GM12878 (cell line): ENCODE data around the gene ASXL2. TPM values are rescaled to one million over a fixed set of nuclear protein-coding genes. Genes with fewer than 3 reads are reported as not detected.
A peak's percentile ranks its signal among the peaks of the same experiment; 100 is the strongest.

ENCODE experiments used
- ATAC-seq: fragments of 200-7000 bp; cut with Tn5 transposase; 3 replicates; pipeline ENCODE4 v1.9.1; 2020; ENCODE audit warnings: mild to moderate bottlenecking, moderate library complexity
- BruUV-seq: library from RNA; stranded (reverse); fragments of 400-500 nt; replicated peaks from 2 replicates; lab custom pipeline; 2021; lab: Mats Ljungman, UMichigan
- CTCF ChIA-PET: fragments of 300-600 bp; sonication (Branson Sonifier 250); formaldehyde crosslinking; extraction: SDS; loops from one replicate; lab custom pipeline; 2021; ENCODE audit warnings: inconsistent platforms; lab: Yijun Ruan, JAX
- POLR2A ChIA-PET: fragments of 350-600 bp; formaldehyde crosslinking; extraction: SDS; loops from one replicate; lab custom pipeline; 2021; ENCODE audit warnings: inconsistent platforms; lab: Charles Lee
- RAD21 ChIA-PET: fragments of 300-600 bp; sonication (Branson Sonifier 250); formaldehyde crosslinking; loops from one replicate; lab custom pipeline; 2023; ENCODE audit warnings: antibody characterized with exemption; ENCODE audit not compliant: unreplicated experiment; lab: Charles Lee
- SMC1A ChIA-PET: fragments of 300-600 bp; sonication (Branson Sonifier 250); formaldehyde crosslinking; loops from one replicate; lab custom pipeline; 2023; ENCODE audit not compliant: unreplicated experiment, uncharacterized antibody; lab: Charles Lee
- DNase-seq: peaks from one replicate; pipeline ENCODE4 v3.0.0-alpha.2; 2011; ENCODE audit warnings: low read depth, low spot score
- FAIRE-seq: peaks from 3 replicates; lab custom pipeline; 2011; peaks lifted over from hg19 to GRCh38; lab: Jason Lieb, UNC
- H2AFZ ChIP-seq: 2 replicates; pipeline ENCODE4 v1.6.0; 2011; ENCODE audit warnings: low read depth, low read length, control low read depth; ENCODE audit not compliant: control insufficient read depth
- H3K27ac ChIP-seq: 2 replicates; pipeline ENCODE4 v1.5.1; 2011; ENCODE audit warnings: control low read depth; ENCODE audit not compliant: control insufficient read depth, insufficient read depth
- H3K27me3 ChIP-seq, 2 experiments: replicated peaks in 1 of 2; 2 replicates each; pipeline versions ENCODE4 v1.6.0 to v1.6.1; 2011; ENCODE audit warnings: low read length in 1 of 2; ENCODE audit not compliant: control insufficient read depth in 2 of 2, insufficient read depth in 2 of 2
- H3K36me3 ChIP-seq, 2 experiments: 2 replicates each; pipeline ENCODE4 v1.5.1; 2011; ENCODE audit warnings: low read length in 1 of 2; ENCODE audit not compliant: control insufficient read depth in 2 of 2, insufficient read depth in 2 of 2
- H3K4me1 ChIP-seq: 2 replicates; pipeline ENCODE4 v1.6.1; 2011; ENCODE audit warnings: mild to moderate bottlenecking, low read length, moderate library complexity, mixed read lengths; ENCODE audit not compliant: control insufficient read depth, insufficient read depth
- H3K4me2 ChIP-seq: 2 replicates; pipeline ENCODE4 v1.6.0; 2011; ENCODE audit warnings: control low read depth; ENCODE audit not compliant: control insufficient read depth, insufficient read depth
- H3K4me3 ChIP-seq: fragments of 200-600 bp; sonication (generic); 2 replicates; pipeline ENCODE4 v1.5.1; 2016
- H3K79me2 ChIP-seq: 2 replicates; pipeline ENCODE4 v1.6.0; 2011; ENCODE audit warnings: low read length; ENCODE audit not compliant: control insufficient read depth, insufficient read depth
- H3K9ac ChIP-seq: 2 replicates; pipeline ENCODE4 v1.8.0; 2011; ENCODE audit warnings: low read length, control low read depth, mixed read lengths; ENCODE audit not compliant: control insufficient read depth, insufficient read depth
- H3K9me3 ChIP-seq: replicated peaks from 3 replicates; pipeline ENCODE4 v1.5.1; 2011; ENCODE audit warnings: mild to moderate bottlenecking, low read length; ENCODE audit not compliant: control insufficient read depth, insufficient read depth
- H4K20me1 ChIP-seq: 2 replicates; pipeline ENCODE4 v1.6.0; 2011; ENCODE audit not compliant: control insufficient read depth, insufficient read depth
- BACH1 ChIP-seq: fragments of 450-650 bp; IDR thresholded peaks from 2 replicates; pipeline ENCODE4 v1.6.1; 2017; ENCODE audit warnings: mild to moderate bottlenecking, borderline replicate concordance
- CBFB ChIP-seq: IDR thresholded peaks from 2 replicates; pipeline ENCODE4 v1.6.1; 2016; ENCODE audit warnings: antibody characterized with exemption, low read depth
- FOS ChIP-seq: IDR thresholded peaks from 3 replicates; pipeline ENCODE4 v1.6.1; 2011; ENCODE audit warnings: borderline replicate concordance; ENCODE audit not compliant: insufficient read length; ENCODE audit errors: extremely low read depth
- HDAC2 ChIP-seq: fragments of 200-600 bp; sonication (generic); IDR thresholded peaks from 2 replicates; pipeline ENCODE4 v1.6.1; 2017
- IRF4 ChIP-seq: IDR thresholded peaks from 2 replicates; pipeline ENCODE4 v1.6.1; 2011; ENCODE audit warnings: low read depth, low read length
- JUND ChIP-seq: IDR thresholded peaks from 2 replicates; pipeline ENCODE4 v1.6.1; 2012; ENCODE audit warnings: low read depth, mild to moderate bottlenecking, low read length, improper control_type of control experiment, moderate library complexity
- KAT2A ChIP-seq: conservative IDR thresholded peaks from 2 replicates; pipeline ENCODE4 v1.6.1; 2011; ENCODE audit warnings: low read depth, low read length; ENCODE audit not compliant: control insufficient read depth
- NFIC ChIP-seq: IDR thresholded peaks from 2 replicates; pipeline ENCODE4 v1.6.1; 2012; ENCODE audit warnings: low read depth, mild to moderate bottlenecking, inconsistent platforms, low read length, moderate library complexity
- NFXL1 ChIP-seq: fragments of 450-650 bp; IDR thresholded peaks from 2 replicates; pipeline ENCODE4 v1.6.1; 2017; ENCODE audit warnings: antibody characterized with exemption, mild to moderate bottlenecking, borderline replicate concordance
- NRF1 ChIP-seq: conservative IDR thresholded peaks from 2 replicates; pipeline ENCODE4 v1.6.1; 2011; ENCODE audit warnings: mild to moderate bottlenecking, low read depth, low read length, improper control_type of control experiment
- RAD21 ChIP-seq: IDR thresholded peaks from 2 replicates; pipeline ENCODE4 v1.6.1; 2011; ENCODE audit warnings: mild to moderate bottlenecking, low read depth, low read length, moderate library complexity; ENCODE audit not compliant: insufficient read depth
- SPI1 ChIP-seq: IDR thresholded peaks from 2 replicates; pipeline ENCODE4 v1.6.1; 2011; ENCODE audit warnings: low read depth, mild to moderate bottlenecking, low read length, moderate library complexity, borderline replicate concordance; ENCODE audit not compliant: insufficient read depth
- ZBED1 ChIP-seq: IDR thresholded peaks from 2 replicates; pipeline ENCODE4 v1.6.1; 2016; ENCODE audit warnings: borderline replicate concordance
- ZBTB33 ChIP-seq: fragments of 450-650 bp; IDR thresholded peaks from 2 replicates; pipeline ENCODE4 v1.6.1; 2017; ENCODE audit warnings: mild to moderate bottlenecking
- ZNF384 ChIP-seq: IDR thresholded peaks from 2 replicates; pipeline ENCODE4 v1.6.1; 2012; ENCODE audit warnings: low read depth, mild to moderate bottlenecking, low read length, improper control_type of control experiment, borderline replicate concordance
- WGBS: methylation state at CpG from one replicate; pipeline ENCODE4 v1.1.6; 2016; ENCODE audit warnings: low lambda C conversion rate; ENCODE audit not compliant: insufficient replicate concordance, insufficient coverage; ENCODE audit errors: missing lambda C conversion rate; 5-methylcytosine and 5-hydroxymethylcytosine counted together
- in situ Hi-C: fragments of 300-500 bp; cut with MboI; formaldehyde crosslinking; loops from 9 replicates; pipeline ENCODE4 v1.14.3; 2018; ENCODE audit warnings: mixed read lengths
- intact Hi-C: fragments of 100-400 bp; cut with micrococcal nuclease; formaldehyde crosslinking; loops from one replicate; pipeline ENCODE4 v1.14.2; 2022; ENCODE audit not compliant: unreplicated experiment
- polyA plus RNA-seq, 11 experiments: library from polyadenylated mRNA; depleted of rRNA in 4 of 11; unstranded in 6 of 11; stranded (reverse) in 5 of 11; fragments of >200 nt; fragmentation: Nextera tagmentation in 4 of 11; fragmentation: Illumina TruSeq in 1 of 11; extraction: Ambion mirVana in 4 of 11; extraction: Trizol in 1 of 11; gene quantifications; 1 replicate in 1 of 11; 2 replicates in 10 of 11; pipeline versions ENCODE4 v1.2.1 to v1.2.3, GENCODE V29; 2011 to 2016; ENCODE audit warnings: inconsistent platforms in 2 of 11, missing spikeins in 2 of 11, low read depth in 1 of 11
- total RNA-seq, 4 experiments: library from RNA; depleted of rRNA in 3 of 4; stranded (reverse); fragments of >200 nt in 3 of 4; fragmentation: Illumina TruSeq in 1 of 4; extraction: Trizol in 1 of 4; gene quantifications; 2 replicates each; pipeline versions ENCODE4 v1.2.1 to v1.2.3, GENCODE V29; 2013 to 2021
- TF ChIP-seq, protein P1 (sequence below): fragments of 450-650 bp; IDR thresholded peaks from 2 replicates; pipeline ENCODE4 v1.6.1; 2018; ENCODE audit warnings: mild to moderate bottlenecking, low read depth, moderate library complexity; ENCODE audit not compliant: partially characterized antibody
- TF ChIP-seq, protein P2 (sequence below): fragments of 450-650 bp; IDR thresholded peaks from 2 replicates; pipeline ENCODE4 v1.6.1; 2017; ENCODE audit warnings: mild to moderate bottlenecking, moderate library complexity

The ASXL2 gene
- total and polyA plus RNA-seq, 10 of the 15 experiments (the other 5 are each of a cell fraction or from before 2014, with no cell fraction given) = 1.3 to 17.7 (median 5.5) TPM

DNA sequence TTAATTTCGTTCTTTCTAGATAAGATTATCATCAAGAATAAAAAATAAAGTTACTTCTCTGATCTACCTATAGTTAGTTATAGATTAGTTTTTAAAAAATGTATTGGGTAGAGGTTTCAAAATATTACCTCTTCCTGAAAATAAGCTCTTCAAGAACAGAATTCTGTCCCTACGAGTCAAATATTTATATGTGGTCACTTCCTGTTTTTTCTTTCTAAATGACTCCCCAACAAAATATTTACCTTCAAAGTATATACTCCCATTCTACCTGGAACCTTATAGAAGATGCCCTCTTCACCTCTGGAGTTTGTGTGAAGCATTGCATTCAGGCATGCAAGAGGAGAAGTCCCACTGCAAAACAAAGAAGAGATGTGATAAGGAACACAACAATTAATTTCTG lies 72.3 kb downstream of the ASXL2 start:
- Histone ChIP-seq H3K9me3 (no peaks in the 10 kb centered on the region), H4K20me1 (no peaks in the 10 kb centered on the region; the same call in 1 of the 2 replicates), H3K79me2 (no peaks in the 10 kb centered on the region), H3K27me3 (no peaks in the 10 kb centered on the region), H3K4me2 (0 out of 2 replicates have a peak overlapping the region, but pooled peaks have one; percentile 33), H3K4me3 (no peak overlapping the region), H3K36me3 (peaks cover 5 to 12% of the 10 kb centered on the region in 2 experiments), H3K9ac (no peak overlapping the region), H3K27ac (no peak overlapping the region), H3K4me1 (no peaks in the 10 kb centered on the region), H2AFZ (no peak overlapping the region)
- RAD21 ChIA-PET = no interaction called here
- SMC1A ChIA-PET = interaction anchor here (1.7 to 3.0 kb wide), 2 partner anchors 11 to 16 kb away, joined by 5 to 21 read pairs; no protein-coding TSS in a partner anchor
- no peak for DNase-seq
- in situ Hi-C loops (no loop called here), intact Hi-C loops (no loop called here)
- 19% methylated on average over 2 of the region's 2 CpGs for WGBS
- ATAC-seq = peak; percentile 40; the same call in 2 of the 3 replicates
- no peak for FAIRE-seq
- CTCF ChIA-PET = no interaction called here
- no TSS peak for BruUV-seq
- POLR2A ChIA-PET = no interaction called here
- TF ChIP-seq ZBTB33 (no peak), HDAC2 (no peak), SPI1 (peak; percentile 65), NFIC (peak; percentile 19; the same call in 1 of the 2 replicates), NFXL1 (no peak), JUND (no peak), KAT2A (no peak), BACH1 (no peak), RAD21 (no peak), NRF1 (no peak), IRF4 (no peak), ZNF384 (no peak), FOS (no peak), ZBED1 (no peak), CBFB (no peak)
- TF ChIP-seq, protein P1, sequence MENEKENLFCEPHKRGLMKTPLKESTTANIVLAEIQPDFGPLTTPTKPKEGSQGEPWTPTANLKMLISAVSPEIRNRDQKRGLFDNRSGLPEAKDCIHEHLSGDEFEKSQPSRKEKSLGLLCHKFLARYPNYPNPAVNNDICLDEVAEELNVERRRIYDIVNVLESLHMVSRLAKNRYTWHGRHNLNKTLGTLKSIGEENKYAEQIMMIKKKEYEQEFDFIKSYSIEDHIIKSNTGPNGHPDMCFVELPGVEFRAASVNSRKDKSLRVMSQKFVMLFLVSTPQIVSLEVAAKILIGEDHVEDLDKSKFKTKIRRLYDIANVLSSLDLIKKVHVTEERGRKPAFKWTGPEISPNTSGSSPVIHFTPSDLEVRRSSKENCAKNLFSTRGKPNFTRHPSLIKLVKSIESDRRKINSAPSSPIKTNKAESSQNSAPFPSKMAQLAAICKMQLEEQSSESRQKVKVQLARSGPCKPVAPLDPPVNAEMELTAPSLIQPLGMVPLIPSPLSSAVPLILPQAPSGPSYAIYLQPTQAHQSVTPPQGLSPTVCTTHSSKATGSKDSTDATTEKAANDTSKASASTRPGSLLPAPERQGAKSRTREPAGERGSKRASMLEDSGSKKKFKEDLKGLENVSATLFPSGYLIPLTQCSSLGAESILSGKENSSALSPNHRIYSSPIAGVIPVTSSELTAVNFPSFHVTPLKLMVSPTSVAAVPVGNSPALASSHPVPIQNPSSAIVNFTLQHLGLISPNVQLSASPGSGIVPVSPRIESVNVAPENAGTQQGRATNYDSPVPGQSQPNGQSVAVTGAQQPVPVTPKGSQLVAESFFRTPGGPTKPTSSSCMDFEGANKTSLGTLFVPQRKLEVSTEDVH = no peak
- TF ChIP-seq, protein P2, sequence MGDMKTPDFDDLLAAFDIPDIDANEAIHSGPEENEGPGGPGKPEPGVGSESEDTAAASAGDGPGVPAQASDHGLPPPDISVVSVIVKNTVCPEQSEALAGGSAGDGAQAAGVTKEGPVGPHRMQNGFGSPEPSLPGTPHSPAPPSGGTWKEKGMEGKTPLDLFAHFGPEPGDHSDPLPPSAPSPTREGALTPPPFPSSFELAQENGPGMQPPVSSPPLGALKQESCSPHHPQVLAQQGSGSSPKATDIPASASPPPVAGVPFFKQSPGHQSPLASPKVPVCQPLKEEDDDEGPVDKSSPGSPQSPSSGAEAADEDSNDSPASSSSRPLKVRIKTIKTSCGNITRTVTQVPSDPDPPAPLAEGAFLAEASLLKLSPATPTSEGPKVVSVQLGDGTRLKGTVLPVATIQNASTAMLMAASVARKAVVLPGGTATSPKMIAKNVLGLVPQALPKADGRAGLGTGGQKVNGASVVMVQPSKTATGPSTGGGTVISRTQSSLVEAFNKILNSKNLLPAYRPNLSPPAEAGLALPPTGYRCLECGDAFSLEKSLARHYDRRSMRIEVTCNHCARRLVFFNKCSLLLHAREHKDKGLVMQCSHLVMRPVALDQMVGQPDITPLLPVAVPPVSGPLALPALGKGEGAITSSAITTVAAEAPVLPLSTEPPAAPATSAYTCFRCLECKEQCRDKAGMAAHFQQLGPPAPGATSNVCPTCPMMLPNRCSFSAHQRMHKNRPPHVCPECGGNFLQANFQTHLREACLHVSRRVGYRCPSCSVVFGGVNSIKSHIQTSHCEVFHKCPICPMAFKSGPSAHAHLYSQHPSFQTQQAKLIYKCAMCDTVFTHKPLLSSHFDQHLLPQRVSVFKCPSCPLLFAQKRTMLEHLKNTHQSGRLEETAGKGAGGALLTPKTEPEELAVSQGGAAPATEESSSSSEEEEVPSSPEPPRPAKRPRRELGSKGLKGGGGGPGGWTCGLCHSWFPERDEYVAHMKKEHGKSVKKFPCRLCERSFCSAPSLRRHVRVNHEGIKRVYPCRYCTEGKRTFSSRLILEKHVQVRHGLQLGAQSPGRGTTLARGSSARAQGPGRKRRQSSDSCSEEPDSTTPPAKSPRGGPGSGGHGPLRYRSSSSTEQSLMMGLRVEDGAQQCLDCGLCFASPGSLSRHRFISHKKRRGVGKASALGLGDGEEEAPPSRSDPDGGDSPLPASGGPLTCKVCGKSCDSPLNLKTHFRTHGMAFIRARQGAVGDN = no peak
